B cell (primary cell): ENCODE measurements around the gene SSH3. TPM values are rescaled to one million over a fixed set of nuclear protein-coding genes. Genes with fewer than 3 reads are reported as not detected.

Source experiments
- ATAC-seq: fragments of 200-7000 bp; cut with Tn5 transposase; one replicate; pipeline ENCODE4 v1.10.0; 2021; ENCODE audit warnings: low read depth, mild to moderate bottlenecking, moderate number of reproducible peaks, moderate library complexity
- CTCF ChIA-PET: fragments of 350-600 bp; sonication (Branson Sonifier 250); formaldehyde crosslinking; loops from one replicate; lab custom pipeline; 2021; ENCODE audit warnings: antibody characterized with exemption, inconsistent platforms; lab: Charles Lee
- POLR2A ChIA-PET: fragments of 350-600 bp; sonication (Branson Sonifier 250); formaldehyde crosslinking; loops from one replicate; lab custom pipeline; 2021; ENCODE audit warnings: antibody characterized with exemption; lab: Charles Lee
- DNase-seq: peaks from one replicate; pipeline ENCODE4 v3.0.0; 2013
- H2AFZ ChIP-seq: 2 replicates; pipeline ENCODE4 v1.6.1; 2012; ENCODE audit warnings: mild to moderate bottlenecking, low read depth, low read length; ENCODE audit not compliant: insufficient read depth, poor library complexity, severe bottlenecking
- H3K27ac ChIP-seq, 2 donors: 1 replicate in 1 of 2; 2 replicates in 1 of 2; pipeline ENCODE4 v1.5.1; 2012 to 2013; ENCODE audit warnings: low read length in 2 of 2, mild to moderate bottlenecking in 2 of 2, moderate library complexity in 1 of 2
- H3K27me3 ChIP-seq, 4 experiments: fragments of 200-600 bp in 1 of 4; sonication (generic) in 1 of 4; replicated peaks in 1 of 4; 1 replicate in 2 of 4; 2 replicates in 2 of 4; pipeline versions ENCODE4 v1.6.1 to v1.7.0; 2013 to 2016; ENCODE audit warnings: low read length in 3 of 4, mild to moderate bottlenecking in 2 of 4, mixed read lengths in 1 of 4, moderate library complexity in 1 of 4; ENCODE audit not compliant: insufficient read depth in 4 of 4, control insufficient read depth in 3 of 4; ENCODE audit errors: control extremely low read depth in 1 of 4
- H3K36me3 ChIP-seq, 2 experiments: replicated peaks in 1 of 2; 1 replicate in 1 of 2; 2 replicates in 1 of 2; pipeline versions ENCODE4 v1.6.1 to v1.7.1; 2013; ENCODE audit warnings: low read length in 1 of 2; ENCODE audit not compliant: insufficient read depth in 2 of 2, control insufficient read depth in 1 of 2; ENCODE audit errors: control extremely low read depth in 1 of 2, extremely low read depth in 1 of 2
- H3K4me1 ChIP-seq, 2 donors: fragments of 200-600 bp in 1 of 2; sonication (generic) in 1 of 2; 1 replicate in 1 of 2; 2 replicates in 1 of 2; pipeline versions ENCODE4 v1.5.1 to v1.6.1; 2013 to 2017; ENCODE audit warnings: low read length in 2 of 2; ENCODE audit not compliant: control insufficient read depth in 2 of 2, insufficient read depth in 2 of 2
- H3K4me2 ChIP-seq: replicated peaks from 2 replicates; pipeline ENCODE3; 2012; ENCODE audit warnings: mild to moderate bottlenecking, low read depth, low read length; ENCODE audit not compliant: poor library complexity, severe bottlenecking
- H3K4me3 ChIP-seq, 5 experiments: fragments of 200-600 bp in 1 of 5; sonication (generic) in 1 of 5; 1 replicate in 3 of 5; 2 replicates in 2 of 5; pipeline versions ENCODE4 v1.5.1 to v1.7.0; 2011 to 2016; ENCODE audit warnings: low read length in 4 of 5, mild to moderate bottlenecking in 4 of 5, low read depth in 2 of 5, control low read depth in 1 of 5, moderate library complexity in 1 of 5; ENCODE audit not compliant: insufficient read depth in 1 of 5; ENCODE audit errors: control extremely low read depth in 1 of 5, extremely low read depth in 1 of 5
- H3K79me2 ChIP-seq: fragments of 200-600 bp; sonication (generic); one replicate; pipeline ENCODE4 v1.6.0; 2016; ENCODE audit warnings: low read length; ENCODE audit not compliant: control insufficient read depth, insufficient read depth
- H3K9ac ChIP-seq: fragments of 200-600 bp; sonication (generic); 2 replicates; pipeline ENCODE4 v1.6.1; 2017; ENCODE audit warnings: mild to moderate bottlenecking, low read length, moderate library complexity
- H3K9me3 ChIP-seq, 3 donors: one replicate each; pipeline versions ENCODE4 v1.6.1 to v1.7.1; 2013; ENCODE audit warnings: low read length in 2 of 3; ENCODE audit not compliant: control insufficient read depth in 2 of 3, insufficient read depth in 1 of 3; ENCODE audit errors: control extremely low read depth in 1 of 3
- H4K20me1 ChIP-seq: 2 replicates; pipeline ENCODE4 v1.6.0; 2012; ENCODE audit warnings: mild to moderate bottlenecking, low read length; ENCODE audit not compliant: insufficient read depth, control insufficient read depth, poor library complexity, severe bottlenecking
- H3K27ac Mint-ChIP-seq: one replicate; pipeline ENCODE4 v1.8.0; 2021; ENCODE audit warnings: mixed read lengths
- H3K27me3 Mint-ChIP-seq: one replicate; pipeline ENCODE4 v1.8.0; 2021; ENCODE audit warnings: mixed read lengths
- H3K4me1 Mint-ChIP-seq: one replicate; pipeline ENCODE4 v1.8.0; 2021; ENCODE audit warnings: mixed read lengths
- H3K4me3 Mint-ChIP-seq: one replicate; pipeline ENCODE4 v1.8.0; 2021; ENCODE audit warnings: mixed read lengths
- H3K9me3 Mint-ChIP-seq: one replicate; pipeline ENCODE4 v1.8.0; 2022; ENCODE audit warnings: mixed read lengths; ENCODE audit not compliant: insufficient read depth
- EZH2 ChIP-seq: IDR thresholded peaks from 2 replicates; pipeline ENCODE4 v1.6.1; 2012; ENCODE audit warnings: borderline replicate concordance, low read depth, mild to moderate bottlenecking, moderate library complexity, low read length; ENCODE audit not compliant: insufficient read depth, poor library complexity, severe bottlenecking
- WGBS: methylation state at CpG from one replicate; pipeline ENCODE4 v1.1.5; 2013; ENCODE audit warnings: missing lambda C conversion rate; ENCODE audit not compliant: insufficient coverage; 5-methylcytosine and 5-hydroxymethylcytosine counted together
- intact Hi-C: fragments of 100-400 bp; cut with micrococcal nuclease; formaldehyde crosslinking; loops from one replicate; pipeline ENCODE4 v1.10.0; 2022
- polyA plus RNA-seq: library from polyadenylated mRNA; depleted of rRNA; stranded (reverse); fragments of >200 nt; gene quantifications from 2 replicates; pipeline ENCODE4 v1.2.3, GENCODE V29; 2012
- total RNA-seq, 2 donors: library from RNA; stranded (reverse); fragments of 120-200 nt in 1 of 2; gene quantifications; 1 replicate in 1 of 2; 2 replicates in 1 of 2; pipeline versions ENCODE4 v1.2.3 to v1.2.4, GENCODE V29; 2013 to 2022
- TF ChIP-seq, protein P1 (sequence below): fragments of 200-600 bp; IDR thresholded peaks from one replicate; pipeline ENCODE4 v1.8.0; 2022; ENCODE audit warnings: antibody characterized with exemption, mild to moderate bottlenecking

SSH3 gene
- total and polyA plus RNA-seq, 2 donors (not counting 1 experiment from before 2014, with no cell fraction given) = 4.0 to 7.2 TPM

DNA sequence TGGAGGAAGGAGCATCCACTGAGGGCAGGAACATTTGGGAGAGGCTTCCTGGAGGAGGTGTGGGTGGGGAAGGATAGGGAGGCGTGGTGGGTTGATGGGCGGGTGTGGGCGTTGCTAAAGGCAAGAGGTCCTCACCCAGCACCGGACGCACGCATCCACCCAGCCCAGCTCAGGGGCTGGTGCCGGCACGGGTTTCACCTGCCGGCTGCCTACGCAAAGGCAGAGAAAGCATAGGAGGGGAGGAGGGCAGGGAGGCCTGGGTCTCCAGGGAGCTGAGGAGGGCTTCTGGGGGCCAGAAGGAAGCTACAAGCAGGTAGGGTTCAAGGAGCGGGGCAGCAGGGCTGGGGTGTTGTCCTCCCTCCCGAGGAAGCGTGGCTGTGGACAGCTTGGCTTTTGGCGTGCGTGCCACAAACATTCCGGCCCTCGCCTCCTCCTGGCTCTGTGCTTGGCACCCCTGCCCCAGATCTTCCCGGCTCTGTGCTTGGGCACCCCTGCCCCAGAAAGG, 7.8 kb downstream of the SSH3 start:
- Mint-ChIP-seq H3K4me3 (no peak overlapping the region), H3K27ac (no peak overlapping the region), H3K9me3 (no peaks in the 10 kb centered on the region), H3K4me1 (peaks cover 14% of the 10 kb centered on the region), H3K27me3 (no peaks in the 10 kb centered on the region)
- 95% methylated on average over 18 of the region's 18 CpGs for WGBS
- no peaks in the 10 kb centered on the region for H3K9me3 ChIP-seq
- POLR2A ChIA-PET = no interaction called here
- no peaks in the 10 kb centered on the region for H3K79me2 ChIP-seq
- H3K4me3 ChIP-seq = no peak overlapping the region
- H3K36me3 ChIP-seq = no peaks in the 10 kb centered on the region
- DNase-seq (no peak), ATAC-seq (no peak)
- no peaks in the 10 kb centered on the region for H4K20me1 ChIP-seq
- no peak overlapping the region for H3K27ac ChIP-seq
- CTCF ChIA-PET = interaction anchor here (1.0 kb wide), 1 partner anchor 49 kb away, joined by 3 read pairs; no protein-coding TSS in a partner anchor
- no peak overlapping the region for H3K9ac ChIP-seq
- H3K27me3 ChIP-seq = no peaks in the 10 kb centered on the region
- H3K4me1 ChIP-seq = peaks cover 12 to 14% of the 10 kb centered on the region in 2 donors
- no peak overlapping the region for H2AFZ ChIP-seq
- TF ChIP-seq, protein P1, sequence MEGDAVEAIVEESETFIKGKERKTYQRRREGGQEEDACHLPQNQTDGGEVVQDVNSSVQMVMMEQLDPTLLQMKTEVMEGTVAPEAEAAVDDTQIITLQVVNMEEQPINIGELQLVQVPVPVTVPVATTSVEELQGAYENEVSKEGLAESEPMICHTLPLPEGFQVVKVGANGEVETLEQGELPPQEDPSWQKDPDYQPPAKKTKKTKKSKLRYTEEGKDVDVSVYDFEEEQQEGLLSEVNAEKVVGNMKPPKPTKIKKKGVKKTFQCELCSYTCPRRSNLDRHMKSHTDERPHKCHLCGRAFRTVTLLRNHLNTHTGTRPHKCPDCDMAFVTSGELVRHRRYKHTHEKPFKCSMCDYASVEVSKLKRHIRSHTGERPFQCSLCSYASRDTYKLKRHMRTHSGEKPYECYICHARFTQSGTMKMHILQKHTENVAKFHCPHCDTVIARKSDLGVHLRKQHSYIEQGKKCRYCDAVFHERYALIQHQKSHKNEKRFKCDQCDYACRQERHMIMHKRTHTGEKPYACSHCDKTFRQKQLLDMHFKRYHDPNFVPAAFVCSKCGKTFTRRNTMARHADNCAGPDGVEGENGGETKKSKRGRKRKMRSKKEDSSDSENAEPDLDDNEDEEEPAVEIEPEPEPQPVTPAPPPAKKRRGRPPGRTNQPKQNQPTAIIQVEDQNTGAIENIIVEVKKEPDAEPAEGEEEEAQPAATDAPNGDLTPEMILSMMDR = no peak
- TF ChIP-seq EZH2 = no peak
- H3K4me2 ChIP-seq = no peak overlapping the region
- intact Hi-C loops = no loop called here

DNA sequence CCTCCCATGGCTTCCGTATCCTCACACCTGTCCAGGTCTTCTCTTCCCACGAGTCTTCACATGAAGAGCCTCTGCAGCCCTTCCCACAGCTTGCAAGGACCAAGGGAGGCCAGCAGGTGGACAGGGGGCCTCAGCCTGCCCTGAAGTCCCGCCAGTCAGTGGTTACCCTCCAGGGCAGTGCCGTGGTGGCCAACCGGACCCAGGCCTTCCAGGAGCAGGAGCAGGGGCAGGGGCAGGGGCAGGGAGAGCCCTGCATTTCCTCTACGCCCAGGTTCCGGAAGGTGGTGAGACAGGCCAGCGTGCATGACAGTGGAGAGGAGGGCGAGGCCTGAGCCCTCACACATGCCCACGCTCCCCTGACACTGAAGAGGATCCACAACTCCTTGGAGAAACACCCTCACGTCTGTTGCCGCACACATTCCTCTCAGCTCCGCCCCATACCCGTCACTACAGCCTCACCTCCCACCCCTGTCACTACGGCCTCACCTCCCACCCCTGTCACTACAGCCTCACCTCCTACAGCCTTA, 8.3 kb downstream of the SSH3 start:
- WGBS = 97% methylated on average over 13 of the region's 15 CpGs
- POLR2A ChIA-PET = interaction anchor here (1.0 kb wide), 1 partner anchor 23 kb away, joined by 3 read pairs; no protein-coding TSS in a partner anchor
- peaks cover 12 to 18% of the 10 kb centered on the region in 2 donors for H3K4me1 ChIP-seq

More for the DNA sequence above, 8.3 kb downstream of the SSH3 start:
- H3K9ac ChIP-seq = no peak overlapping the region
- H2AFZ ChIP-seq = no peak overlapping the region
- H3K27me3 ChIP-seq = no peaks in the 10 kb centered on the region
- no peaks in the 10 kb centered on the region for H4K20me1 ChIP-seq
- H3K27me3 Mint-ChIP-seq = no peaks in the 10 kb centered on the region
- H3K4me1 Mint-ChIP-seq = peaks cover 14% of the 10 kb centered on the region
- no peak for ATAC-seq
- CTCF ChIA-PET = no interaction called here
- H3K4me3 ChIP-seq = no peak overlapping the region
- no peak for TF ChIP-seq EZH2
- TF ChIP-seq, protein P1 = no peak
- no peaks in the 10 kb centered on the region for H3K9me3 ChIP-seq
- H3K4me2 ChIP-seq = no peak overlapping the region
- H3K79me2 ChIP-seq = no peaks in the 10 kb centered on the region
- no peak overlapping the region for H3K27ac Mint-ChIP-seq
- H3K9me3 Mint-ChIP-seq = no peaks in the 10 kb centered on the region
- intact Hi-C loops = no loop called here
- no peaks in the 10 kb centered on the region for H3K36me3 ChIP-seq
- H3K4me3 Mint-ChIP-seq = no peak overlapping the region
- no peak for DNase-seq
- no peak overlapping the region for H3K27ac ChIP-seq
